Stomach (tissue), 4 donors: Measurements from ENCODE around the gene CDH19.

Experiments used
- CTCF ChIP-seq, 7 experiments: fragments of 450-650 bp in 4 of 7; fragments of 200-600 bp in 3 of 7; sonication (generic) in 3 of 7; IDR thresholded peaks; one replicate each; pipeline ENCODE4 v1.5.1; 2016 to 2019; ENCODE audit warnings: antibody characterized with exemption in 7 of 7, control low read depth in 2 of 7, mild to moderate bottlenecking in 1 of 7
- EP300 ChIP-seq: sonication (generic); formaldehyde crosslinking; IDR thresholded peaks from one replicate; pipeline ENCODE4 v1.6.1; 2017; ENCODE audit warnings: antibody characterized with exemption
- POLR2A ChIP-seq, 4 donors: fragments of 450-650 bp; IDR thresholded peaks; one replicate each; pipeline ENCODE4 v1.6.1; 2016; ENCODE audit warnings: antibody characterized with exemption in 4 of 4, control low read depth in 2 of 4, mild to moderate bottlenecking in 1 of 4, moderate library complexity in 1 of 4
- POLR2AphosphoS5 ChIP-seq, 3 donors: sonication (generic); formaldehyde crosslinking; IDR thresholded peaks; one replicate each; pipeline ENCODE4 v1.6.1; 2016; ENCODE audit warnings: antibody characterized with exemption in 3 of 3

- no peak for TF ChIP-seq CTCF (IDR thresholded peaks at IDR 0.05)
- TF ChIP-seq EP300 = no peak
- TF ChIP-seq POLR2AphosphoS5 (IDR thresholded peaks at IDR 0.05) = no peak
- TF ChIP-seq POLR2A (IDR thresholded peaks at IDR 0.05) = no peak
Measured at GRCh38 chr18:66553824-66554223, 50.1 kb downstream of the CDH19 start.
